ENCODE measurements around the gene DHH. TPM values are rescaled to one million over a fixed set of nuclear protein-coding genes. Genes with fewer than 3 reads are reported as not detected.

Gene DHH
- total and polyA plus RNA-seq, 9 of the 15 experiments (the other 6 are each of a cell fraction or from before 2014, with no cell fraction given) = 0.07 to 2.6 (median 0.54) TPM

DNA sequence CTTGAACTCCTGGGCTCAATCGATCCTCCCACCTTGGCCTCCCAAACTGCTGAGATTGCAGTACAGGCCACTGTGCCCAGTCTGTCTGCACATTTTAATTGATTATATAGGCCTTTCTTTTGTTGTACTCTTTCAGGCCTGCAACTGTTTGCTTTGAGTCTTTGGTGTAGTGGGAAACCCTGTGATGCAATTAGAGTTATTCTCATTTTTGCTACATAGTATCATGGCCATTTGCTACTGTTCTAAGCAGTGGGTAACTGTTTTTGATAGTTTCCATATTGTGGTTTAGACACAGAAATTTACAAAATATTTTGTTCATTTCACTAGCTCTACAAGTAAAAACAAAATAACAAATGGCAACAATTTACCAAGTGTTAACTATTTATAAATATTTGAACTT lies 42.9 kb upstream of the DHH start:
- no peaks in the 10 kb centered on the region for H3K36me3 ChIP-seq (ENCODE audit: control insufficient read depth, insufficient read depth, low read length)
- no peak overlapping the region for H3K27ac ChIP-seq (ENCODE audit: extremely low read depth, low read depth, low read length)
- TF ChIP-seq HDAC8 (tag; IDR thresholded peaks at IDR 0.05) (no peak), CBFB (CRISPR knock-in tag; IDR thresholded peaks at IDR 0.05) (no peak), KDM2B (CRISPR knock-in tag; IDR thresholded peaks at IDR 0.05) (no peak), KAT7 (CRISPR knock-in tag; IDR thresholded peaks at IDR 0.05; ENCODE audit: borderline replicate concordance) (no peak), TCF7L2 (IDR thresholded peaks at IDR 0.05; ENCODE audit: low read depth, low read length) (no peak), TARDBP (IDR thresholded peaks at IDR 0.05) (no peak), ZNF778 (CRISPR knock-in tag; IDR thresholded peaks at IDR 0.05) (no peak), TAF1 (IDR thresholded peaks at IDR 0.05; ENCODE audit: control insufficient read depth, extremely low read depth, insufficient read depth, low read length, severe bottlenecking) (no peak), NFE2L1 (tag; IDR thresholded peaks at IDR 0.05; ENCODE audit: borderline replicate concordance, low read depth) (no peak), POLR2AphosphoS5 (IDR thresholded peaks at IDR 0.05; ENCODE audit: control insufficient read depth, insufficient read depth, low read depth, low read length) (no peak), NCOA2 (IDR thresholded peaks at IDR 0.05; ENCODE audit: partially characterized antibody in 2 of 2) (no peak), SMARCA4 (IDR thresholded peaks at IDR 0.05) (no peak), HSF4 (CRISPR knock-in tag; IDR thresholded peaks at IDR 0.05; ENCODE audit: borderline replicate concordance) (no peak)
- TF ChIP-seq, protein P1, sequence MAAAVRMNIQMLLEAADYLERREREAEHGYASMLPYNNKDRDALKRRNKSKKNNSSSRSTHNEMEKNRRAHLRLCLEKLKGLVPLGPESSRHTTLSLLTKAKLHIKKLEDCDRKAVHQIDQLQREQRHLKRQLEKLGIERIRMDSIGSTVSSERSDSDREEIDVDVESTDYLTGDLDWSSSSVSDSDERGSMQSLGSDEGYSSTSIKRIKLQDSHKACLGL (CRISPR knock-in tag; IDR thresholded peaks at IDR 0.05; ENCODE audit: borderline replicate concordance, poor library complexity, severe bottlenecking) = no peak
- TF ChIP-seq, protein P2, sequence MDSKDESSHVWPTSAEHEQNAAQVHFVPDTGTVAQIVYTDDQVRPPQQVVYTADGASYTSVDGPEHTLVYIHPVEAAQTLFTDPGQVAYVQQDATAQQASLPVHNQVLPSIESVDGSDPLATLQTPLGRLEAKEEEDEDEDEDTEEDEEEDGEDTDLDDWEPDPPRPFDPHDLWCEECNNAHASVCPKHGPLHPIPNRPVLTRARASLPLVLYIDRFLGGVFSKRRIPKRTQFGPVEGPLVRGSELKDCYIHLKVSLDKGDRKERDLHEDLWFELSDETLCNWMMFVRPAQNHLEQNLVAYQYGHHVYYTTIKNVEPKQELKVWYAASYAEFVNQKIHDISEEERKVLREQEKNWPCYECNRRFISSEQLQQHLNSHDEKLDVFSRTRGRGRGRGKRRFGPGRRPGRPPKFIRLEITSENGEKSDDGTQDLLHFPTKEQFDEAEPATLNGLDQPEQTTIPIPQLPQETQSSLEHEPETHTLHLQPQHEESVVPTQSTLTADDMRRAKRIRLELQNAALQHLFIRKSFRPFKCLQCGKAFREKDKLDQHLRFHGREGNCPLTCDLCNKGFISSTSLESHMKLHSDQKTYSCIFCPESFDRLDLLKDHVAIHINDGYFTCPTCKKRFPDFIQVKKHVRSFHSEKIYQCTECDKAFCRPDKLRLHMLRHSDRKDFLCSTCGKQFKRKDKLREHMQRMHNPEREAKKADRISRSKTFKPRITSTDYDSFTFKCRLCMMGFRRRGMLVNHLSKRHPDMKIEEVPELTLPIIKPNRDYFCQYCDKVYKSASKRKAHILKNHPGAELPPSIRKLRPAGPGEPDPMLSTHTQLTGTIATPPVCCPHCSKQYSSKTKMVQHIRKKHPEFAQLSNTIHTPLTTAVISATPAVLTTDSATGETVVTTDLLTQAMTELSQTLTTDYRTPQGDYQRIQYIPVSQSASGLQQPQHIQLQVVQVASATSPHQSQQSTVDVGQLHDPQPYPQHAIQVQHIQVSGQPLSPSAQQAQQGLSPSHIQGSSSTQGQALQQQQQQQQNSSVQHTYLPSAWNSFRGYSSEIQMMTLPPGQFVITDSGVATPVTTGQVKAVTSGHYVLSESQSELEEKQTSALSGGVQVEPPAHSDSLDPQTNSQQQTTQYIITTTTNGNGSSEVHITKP (IDR thresholded peaks at IDR 0.05; ENCODE audit: partially characterized antibody) = no peak
- TF ChIP-seq, protein P3, sequence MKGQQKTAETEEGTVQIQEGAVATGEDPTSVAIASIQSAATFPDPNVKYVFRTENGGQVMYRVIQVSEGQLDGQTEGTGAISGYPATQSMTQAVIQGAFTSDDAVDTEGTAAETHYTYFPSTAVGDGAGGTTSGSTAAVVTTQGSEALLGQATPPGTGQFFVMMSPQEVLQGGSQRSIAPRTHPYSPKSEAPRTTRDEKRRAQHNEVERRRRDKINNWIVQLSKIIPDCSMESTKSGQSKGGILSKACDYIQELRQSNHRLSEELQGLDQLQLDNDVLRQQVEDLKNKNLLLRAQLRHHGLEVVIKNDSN (CRISPR knock-in tag; IDR thresholded peaks at IDR 0.05) = no peak
- no peak overlapping the region for H3K9ac ChIP-seq (ENCODE audit: insufficient read depth in 1 of 2, low read depth in 2 of 2, low read length in 2 of 2)
- in situ Hi-C loops (cut with MboI) = no loop called here
- ChIA-PET CTCF (ENCODE audit: low intra/inter-chr PET ratio) (no interaction called here), POLR2A (interaction anchor here (1.6 to 10.5 kb wide), 2 partner anchors 6 to 129 kb away, joined by 5 to 151 read pairs; partner anchors contain the start of gene TUBA1B)
- intact Hi-C loops (cut with micrococcal nuclease) = loop anchor here (10.0 kb wide), 1 partner anchor 127 kb away; the partner anchor contains the start of gene TUBA1C
- no peaks in the 10 kb centered on the region for H3K27me3 ChIP-seq (ENCODE audit: control insufficient read depth in 2 of 2, insufficient read depth in 2 of 2, low read length in 2 of 2)
- H3K4me2 ChIP-seq (ENCODE audit: insufficient read depth, low read length) = no peak overlapping the region
- ATAC-seq (no peak), DNase-seq (ENCODE audit: extremely low read depth in 1 of 4, low spot score in 3 of 4) (no peak), FAIRE-seq (no peak)
- H2AFZ ChIP-seq (ENCODE audit: low read depth, low read length) = no peak overlapping the region
- no peaks in the 10 kb centered on the region for H3K9me1 ChIP-seq (ENCODE audit: control insufficient read depth, insufficient read depth, low read length)
- H3K9me3 ChIP-seq (replicated peaks; ENCODE audit: control insufficient read depth, insufficient read depth, low read depth, low read length) = no peaks in the 10 kb centered on the region
- WGBS (ENCODE audit: insufficient coverage, low coverage, missing lambda C conversion rate) = 73% methylated on average over 1 of the region's 1 CpG
- no peak overlapping the region for H3K4me3 ChIP-seq
- no peaks in the 10 kb centered on the region for H4K20me1 ChIP-seq (replicated peaks; ENCODE audit: control insufficient read depth, insufficient read depth, low read length)
- peaks cover 15% of the 10 kb centered on the region for H3K79me2 ChIP-seq (ENCODE audit: control insufficient read depth, insufficient read depth, low read length)
- H3K4me1 ChIP-seq (replicated peaks in 1 of 2; ENCODE audit: control insufficient read depth in 2 of 2, insufficient read depth in 2 of 2, low read length in 2 of 2) = peaks cover 9 to 12% of the 10 kb centered on the region in 2 experiments; a peak in 3 of 5 replicates
- BruUV-seq (replicated peaks) = no TSS peak
